SK-N-MC (cell line): ENCODE measurements around the gene ZNF705A.
"Not testable (repeated sequence)": the region's sequence is repeated elsewhere in the genome, so short reads cannot be mapped to it uniquely, and the experiment has no call there.

Source experiments
- EZH2 ChIP-seq: fragments of 200-600 bp; sonication (generic); IDR thresholded peaks from one replicate; pipeline ENCODE4 v1.6.1; 2017; ENCODE audit warnings: antibody characterized with exemption
- POLR2AphosphoS5 ChIP-seq: IDR thresholded peaks from 2 replicates; pipeline ENCODE4 v1.6.1; 2012; ENCODE audit warnings: mild to moderate bottlenecking, low read depth, low read length, borderline replicate concordance

- not testable (repeated sequence) for TF ChIP-seq POLR2AphosphoS5, EZH2
These were observed 26.1 kb downstream of the ZNF705A start for GRCh38 chr12:8182923-8183322.
